ENCODE measurements around the gene LAMA2. TPM values are rescaled to one million over a fixed set of nuclear protein-coding genes. Genes with fewer than 3 reads are reported as not detected.

The LAMA2 gene
- total and polyA plus RNA-seq, 2 experiments from 2014 or later = 0.91 to 6.4 TPM

DNA sequence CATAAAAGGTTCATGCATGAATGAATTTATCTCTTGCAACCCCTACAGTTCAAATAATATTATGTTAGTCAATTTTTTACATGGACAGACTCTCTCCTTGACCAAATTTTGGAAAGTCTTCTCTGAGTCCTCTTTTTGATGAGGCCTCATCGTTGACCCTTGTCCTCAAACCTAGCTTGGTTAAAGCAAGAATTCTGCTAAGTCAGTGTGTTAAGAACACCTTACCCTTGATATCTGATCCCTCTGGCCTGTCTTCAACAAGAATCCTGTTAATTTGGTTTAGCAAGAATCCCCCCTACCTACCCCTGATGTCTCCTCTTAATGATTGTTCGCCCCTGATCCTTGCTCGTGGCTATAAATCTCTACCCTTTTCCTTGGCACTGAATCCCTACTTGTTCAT, 301.4 kb downstream of the LAMA2 start (continued):
- TF ChIP-seq ZNF462 (CRISPR knock-in tag; IDR thresholded peaks at IDR 0.05) (no peak), NANOG (IDR thresholded peaks at IDR 0.05; ENCODE audit: borderline replicate concordance) (no peak), JUNB (IDR thresholded peaks at IDR 0.05; ENCODE audit: unreplicated experiment) (no peak)

DNA sequence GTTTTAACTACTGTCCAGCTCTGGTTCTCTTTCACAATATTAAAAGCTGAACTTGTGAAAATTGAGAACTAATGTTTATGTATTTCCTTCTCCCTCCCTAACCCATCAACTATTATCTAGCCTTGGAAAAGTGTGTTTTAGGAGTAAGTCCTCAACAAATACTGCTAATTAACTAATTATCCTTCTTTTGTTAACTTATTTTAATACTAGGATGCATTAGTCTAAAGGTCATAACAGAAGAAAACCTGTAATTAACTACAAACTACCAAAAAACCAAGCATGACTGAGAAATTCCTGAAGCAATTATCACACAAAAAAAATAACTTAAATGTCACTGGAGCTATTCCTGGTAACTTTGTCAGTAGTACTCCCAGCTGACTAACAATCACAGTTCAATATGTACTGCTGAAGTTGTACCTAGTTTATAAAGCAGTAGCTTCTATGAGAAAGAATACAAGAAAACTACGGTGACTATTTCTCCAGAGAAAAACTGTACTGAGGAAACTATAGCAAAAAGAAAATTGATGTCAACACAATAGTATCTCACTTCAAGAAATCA, 301.9 kb downstream of the LAMA2 start:
- Histone ChIP-seq H2AFZ (no peak overlapping the region), H3K4me2 (no peak overlapping the region), H4K20me1 (replicated peaks; ENCODE audit: insufficient read depth) (no peaks in the 10 kb centered on the region), H3K36me3 (ENCODE audit: insufficient read depth) (no peaks in the 10 kb centered on the region), H3K4me1 (ENCODE audit: insufficient read depth) (no peaks in the 10 kb centered on the region), H3F3A (replicated peaks; ENCODE audit: low read depth) (no peaks in the 10 kb centered on the region), H3K4me3 (no peak overlapping the region), H3K27ac (ENCODE audit: low read depth) (no peak overlapping the region), H3K9me2 (ENCODE audit: insufficient read depth) (no peaks in the 10 kb centered on the region), H3K27me3 (ENCODE audit: insufficient read depth) (no peaks in the 10 kb centered on the region), H3K79me2 (replicated peaks; ENCODE audit: insufficient read depth) (no peaks in the 10 kb centered on the region)
- Mint-ChIP-seq H3K9me3 (no peaks in the 10 kb centered on the region), H3K4me1 (peaks cover 7% of the 10 kb centered on the region; the same call in 2 of the 3 replicates), H3K27me3 (ENCODE audit: insufficient read depth, low read depth, poor library complexity) (no peaks in the 10 kb centered on the region), H3K4me3 (no peak overlapping the region), H3K36me3 (ENCODE audit: low read depth) (no peaks in the 10 kb centered on the region), H3K27ac (peak overlapping the region; percentile 9; the same call in 1 of the 2 replicates)
- DNase-seq (ENCODE audit: low spot score) (no peak), ATAC-seq (no peak)
- TF ChIP-seq JUNB (IDR thresholded peaks at IDR 0.05; ENCODE audit: unreplicated experiment) (no peak), EZH2 (IDR thresholded peaks at IDR 0.05; ENCODE audit: low read depth, unreplicated experiment) (no peak), STAT1 (IDR thresholded peaks at IDR 0.05; ENCODE audit: unreplicated experiment) (no peak), POLR2AphosphoS5 (IDR thresholded peaks at IDR 0.05; ENCODE audit: low read depth) (no peak), ETS1 (IDR thresholded peaks at IDR 0.05) (no peak), ZNF114 (CRISPR knock-in tag; IDR thresholded peaks at IDR 0.05) (no peak), CREB1 (CRISPR knock-in tag; IDR thresholded peaks at IDR 0.05; ENCODE audit: low read depth) (no peak), ZNF331 (CRISPR knock-in tag; IDR thresholded peaks at IDR 0.05; ENCODE audit: low read depth) (no peak), NANOG (IDR thresholded peaks at IDR 0.05; ENCODE audit: borderline replicate concordance) (no peak), CTCF (conservative IDR thresholded peaks at IDR 0.05; ENCODE audit: low read depth in 2 of 2) (no peak), EZH2phosphoT487 (IDR thresholded peaks at IDR 0.05; ENCODE audit: unreplicated experiment) (no peak), REST (IDR thresholded peaks at IDR 0.05; ENCODE audit: unreplicated experiment) (no peak)
